ENCODE results near the gene TMEM239. TPM values are rescaled to one million over a fixed set of nuclear protein-coding genes. Genes with fewer than 3 reads are reported as not detected.
A peak's percentile ranks its signal among the peaks of the same experiment; 100 is the strongest.

TMEM239 gene
- polyA plus RNA-seq, 1 experiment, result not detected

DNA sequence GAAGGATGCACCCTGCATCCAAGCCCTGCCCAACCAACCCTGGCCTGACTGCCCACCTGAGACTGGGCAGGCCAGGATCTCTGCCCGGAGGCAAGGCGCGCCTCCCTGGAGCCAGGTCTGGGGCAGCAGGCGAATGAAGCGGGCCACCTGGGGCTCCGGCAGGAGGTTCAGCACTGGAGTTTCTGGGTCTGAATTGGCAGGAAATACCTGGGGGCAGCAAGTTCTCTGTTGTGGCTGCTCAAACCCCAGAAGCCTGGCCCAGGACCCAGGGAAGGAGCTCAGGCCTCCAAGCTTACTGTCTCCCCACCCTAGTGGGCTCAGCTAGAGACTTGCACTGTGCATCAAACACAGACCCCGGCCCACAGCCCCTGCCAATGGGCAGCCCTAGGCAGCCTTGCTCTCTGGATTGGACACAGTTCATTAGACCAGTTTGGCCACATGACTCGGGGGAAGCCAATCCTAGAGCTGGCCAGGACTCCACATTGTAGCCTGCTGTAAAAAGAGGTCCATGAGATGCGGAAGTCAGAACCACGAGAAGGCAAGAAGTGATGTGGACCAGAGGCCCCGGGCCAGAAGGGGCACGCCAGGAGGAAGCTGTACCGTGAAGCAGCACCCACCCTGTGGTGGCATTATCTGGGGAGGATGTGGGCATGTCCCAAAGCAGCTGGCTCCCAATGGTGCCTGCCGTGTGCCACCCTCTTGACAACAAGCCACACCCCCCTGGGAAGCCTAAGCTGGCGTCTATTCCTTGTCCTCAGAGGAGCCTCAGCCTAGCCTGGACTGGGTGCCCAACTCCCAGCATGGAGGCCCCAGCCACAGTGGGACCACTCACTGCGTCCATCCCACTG lies 18.8 kb upstream of the TMEM239 start:
- peaks cover 41% of the 10 kb centered on the region for H3K27me3 ChIP-seq (ENCODE audit: control insufficient read depth, insufficient read depth, low read length)
- ChIA-PET POLR2A (no interaction called here), CTCF (no interaction called here)
- H3K27ac ChIP-seq (ENCODE audit: low read depth, low read length), result no peak overlapping the region
- no peak for DNase-seq (ENCODE audit: low read depth, low spot score)
- TF ChIP-seq, protein P1, sequence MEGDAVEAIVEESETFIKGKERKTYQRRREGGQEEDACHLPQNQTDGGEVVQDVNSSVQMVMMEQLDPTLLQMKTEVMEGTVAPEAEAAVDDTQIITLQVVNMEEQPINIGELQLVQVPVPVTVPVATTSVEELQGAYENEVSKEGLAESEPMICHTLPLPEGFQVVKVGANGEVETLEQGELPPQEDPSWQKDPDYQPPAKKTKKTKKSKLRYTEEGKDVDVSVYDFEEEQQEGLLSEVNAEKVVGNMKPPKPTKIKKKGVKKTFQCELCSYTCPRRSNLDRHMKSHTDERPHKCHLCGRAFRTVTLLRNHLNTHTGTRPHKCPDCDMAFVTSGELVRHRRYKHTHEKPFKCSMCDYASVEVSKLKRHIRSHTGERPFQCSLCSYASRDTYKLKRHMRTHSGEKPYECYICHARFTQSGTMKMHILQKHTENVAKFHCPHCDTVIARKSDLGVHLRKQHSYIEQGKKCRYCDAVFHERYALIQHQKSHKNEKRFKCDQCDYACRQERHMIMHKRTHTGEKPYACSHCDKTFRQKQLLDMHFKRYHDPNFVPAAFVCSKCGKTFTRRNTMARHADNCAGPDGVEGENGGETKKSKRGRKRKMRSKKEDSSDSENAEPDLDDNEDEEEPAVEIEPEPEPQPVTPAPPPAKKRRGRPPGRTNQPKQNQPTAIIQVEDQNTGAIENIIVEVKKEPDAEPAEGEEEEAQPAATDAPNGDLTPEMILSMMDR (IDR thresholded peaks at IDR 0.05; ENCODE audit: low read depth, low read length), result no peak
- H3K9me3 ChIP-seq (ENCODE audit: control insufficient read depth, insufficient read depth, low read length), result peaks cover 5% of the 10 kb centered on the region
- H3K4me3 ChIP-seq (ENCODE audit: low read depth, low read length), result no peak overlapping the region

DNA sequence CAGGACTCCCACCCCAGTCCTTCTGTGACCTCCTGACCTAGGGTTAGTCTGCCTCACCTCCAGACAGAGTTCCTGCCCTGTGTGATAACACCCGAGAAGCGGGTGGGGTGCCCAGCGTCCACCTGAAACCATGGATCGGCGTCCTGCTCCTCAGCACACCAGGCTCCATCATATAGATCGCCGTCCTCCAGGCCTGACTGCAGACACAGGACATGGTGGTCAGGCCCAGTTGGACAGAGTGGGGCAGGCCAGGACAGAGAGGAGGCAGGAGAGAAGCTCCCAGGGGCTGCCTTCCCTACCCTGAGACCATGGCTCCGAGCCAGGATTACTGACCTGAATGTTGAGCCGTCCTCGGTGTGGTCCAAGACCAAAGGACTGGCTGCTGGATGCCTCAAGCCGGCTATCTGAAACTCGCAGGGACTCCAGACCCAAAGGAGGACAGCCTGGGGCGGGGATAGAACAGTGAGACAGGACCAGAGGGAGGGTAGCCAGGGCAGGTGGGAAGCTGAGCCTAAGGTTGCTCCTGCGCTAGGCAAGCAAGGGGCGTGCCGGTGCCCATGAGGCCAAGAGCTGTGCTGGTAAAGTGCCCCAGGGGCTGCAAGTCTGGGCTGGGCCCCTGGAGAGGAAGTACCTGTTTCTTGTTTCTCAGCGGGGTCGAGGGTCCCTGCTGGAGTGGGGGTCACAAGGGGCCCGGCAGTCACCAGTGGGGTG lies 17.9 kb upstream of the TMEM239 start:
- ChIA-PET POLR2A (no interaction called here), CTCF (no interaction called here)
- TF ChIP-seq, protein P1 (IDR thresholded peaks at IDR 0.05; ENCODE audit: low read depth, low read length), result no peak
- no peak overlapping the region for H3K4me3 ChIP-seq (ENCODE audit: low read depth, low read length)
- peaks cover 5% of the 10 kb centered on the region for H3K9me3 ChIP-seq (ENCODE audit: control insufficient read depth, insufficient read depth, low read length)
- H3K27ac ChIP-seq (ENCODE audit: low read depth, low read length), result no peak overlapping the region
- DNase-seq (ENCODE audit: low read depth, low spot score), result no peak
- peaks cover 41% of the 10 kb centered on the region for H3K27me3 ChIP-seq (ENCODE audit: control insufficient read depth, insufficient read depth, low read length)

DNA sequence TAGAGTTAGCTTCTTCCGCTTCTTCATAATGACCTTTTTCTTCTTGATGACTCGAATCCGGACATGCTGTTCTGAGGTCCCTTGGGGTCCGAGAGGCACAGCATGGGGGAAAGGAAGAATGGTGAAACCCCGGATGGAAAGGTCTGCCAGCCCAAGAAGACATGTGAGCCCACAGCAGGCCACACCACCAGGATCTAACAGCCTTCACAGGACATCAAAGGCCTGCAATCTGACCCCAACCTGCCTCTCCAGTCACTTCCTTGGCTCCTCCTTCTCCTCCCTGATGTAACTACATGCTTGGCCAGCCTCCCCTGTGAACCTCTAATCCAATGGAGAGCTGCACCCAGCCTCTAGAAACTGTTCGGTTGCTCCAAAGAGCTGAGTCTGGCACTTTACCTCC lies 17.4 kb upstream of the TMEM239 start:
- H3K27me3 ChIP-seq (ENCODE audit: control insufficient read depth, insufficient read depth, low read length), result peaks cover 42% of the 10 kb centered on the region
- no peak overlapping the region for H3K4me3 ChIP-seq (ENCODE audit: low read depth, low read length)
- H3K27ac ChIP-seq (ENCODE audit: low read depth, low read length), result no peak overlapping the region
- no peak for DNase-seq (ENCODE audit: low read depth, low spot score)
- ChIA-PET POLR2A (no interaction called here), CTCF (no interaction called here)
- TF ChIP-seq, protein P1 (IDR thresholded peaks at IDR 0.05; ENCODE audit: low read depth, low read length), result no peak
- H3K9me3 ChIP-seq (ENCODE audit: control insufficient read depth, insufficient read depth, low read length), result peaks cover 5% of the 10 kb centered on the region

DNA sequence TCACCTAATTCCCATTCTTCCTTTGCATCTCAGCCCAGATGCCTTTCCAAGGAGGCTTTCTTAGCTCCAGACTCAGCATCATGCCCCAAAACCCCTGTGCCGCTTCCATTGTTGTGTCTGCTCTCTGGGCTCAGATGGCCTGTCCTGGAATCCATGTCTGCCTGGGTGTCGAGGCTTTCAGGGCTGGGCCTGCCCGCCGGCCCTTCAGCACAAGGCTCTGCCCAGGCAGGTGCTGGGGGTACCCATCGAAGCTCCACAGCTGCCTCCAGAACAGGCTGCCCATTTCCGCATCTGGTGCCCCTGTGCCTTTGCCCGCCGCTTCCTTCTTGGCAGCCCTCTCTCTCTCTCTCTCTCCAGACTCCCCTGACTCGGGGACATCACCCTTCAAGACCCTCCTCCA lies 16.9 kb upstream of the TMEM239 start:
- POLR2A ChIA-PET, result no interaction called here

More for the DNA sequence above, 16.9 kb upstream of the TMEM239 start:
- CTCF ChIA-PET, result no interaction called here
- H3K9me3 ChIP-seq (ENCODE audit: control insufficient read depth, insufficient read depth, low read length), result peaks cover 5% of the 10 kb centered on the region
- peak overlapping the region; percentile 66 for H3K4me3 ChIP-seq (ENCODE audit: low read depth, low read length)
- peaks cover 46% of the 10 kb centered on the region for H3K27me3 ChIP-seq (ENCODE audit: control insufficient read depth, insufficient read depth, low read length)
- no peak overlapping the region for H3K27ac ChIP-seq (ENCODE audit: low read depth, low read length)
- TF ChIP-seq, protein P1 (IDR thresholded peaks at IDR 0.05; ENCODE audit: low read depth, low read length), result no peak
- no peak for DNase-seq (ENCODE audit: low read depth, low spot score)
